HepG2 (cell line): Measurements from ENCODE around the gene KIF19. TPM values are rescaled to one million over a fixed set of nuclear protein-coding genes. Genes with fewer than 3 reads are reported as not detected.

ENCODE experiments used
- CREB3 ChIP-seq: sonication (generic); formaldehyde crosslinking; IDR thresholded peaks from 2 replicates; pipeline ENCODE4 v1.5.0; 2020; ENCODE audit warnings: missing genetic modification reagents
- DR1 ChIP-seq: sonication (generic); formaldehyde crosslinking; IDR thresholded peaks from 2 replicates; pipeline ENCODE4 v1.8.0; 2021; ENCODE audit warnings: mild to moderate bottlenecking, missing genetic modification reagents, inconsistent platforms
- ELF1 ChIP-seq: sonication (generic); formaldehyde crosslinking; IDR thresholded peaks from 2 replicates; pipeline ENCODE4 v1.4.0; 2020; ENCODE audit warnings: missing genetic modification reagents
- ELF4 ChIP-seq: sonication (generic); formaldehyde crosslinking; IDR thresholded peaks from 2 replicates; pipeline ENCODE4 v1.5.0; 2020; ENCODE audit warnings: missing genetic modification reagents, mild to moderate bottlenecking, moderate library complexity, borderline replicate concordance
- FOXK2 ChIP-seq: fragments of 450-650 bp; IDR thresholded peaks from 2 replicates; pipeline ENCODE4 v1.6.1; 2016
- IRF1 ChIP-seq: sonication (generic); formaldehyde crosslinking; IDR thresholded peaks from 2 replicates; pipeline ENCODE4 v1.4.0; 2020; ENCODE audit warnings: low read depth, mild to moderate bottlenecking, missing genetic modification reagents
- MAX ChIP-seq: IDR thresholded peaks from 2 replicates; pipeline ENCODE4 v1.6.1; 2012; ENCODE audit warnings: inconsistent platforms
- MED13 ChIP-seq: sonication (generic); formaldehyde crosslinking; IDR thresholded peaks from 2 replicates; pipeline ENCODE4 v1.5.0; 2020; ENCODE audit warnings: missing genetic modification reagents
- MIXL1 ChIP-seq: IDR thresholded peaks from 2 replicates; pipeline ENCODE4 v1.6.1; 2016
- MLX ChIP-seq: IDR thresholded peaks from 2 replicates; pipeline ENCODE4 v1.6.1; 2016
- NPAS2 ChIP-seq: sonication (generic); formaldehyde crosslinking; IDR thresholded peaks from 2 replicates; pipeline ENCODE4 v1.8.0; 2022; ENCODE audit warnings: mild to moderate bottlenecking, missing genetic modification reagents, borderline replicate concordance
- NR0B2 ChIP-seq: sonication (generic); formaldehyde crosslinking; IDR thresholded peaks from 2 replicates; pipeline ENCODE4 v1.4.0; 2020; ENCODE audit warnings: mild to moderate bottlenecking, missing genetic modification reagents
- PCBP1 ChIP-seq: fragments of 200-400 bp; formaldehyde crosslinking; IDR thresholded peaks from 2 replicates; pipeline ENCODE4 v1.6.1; 2017; ENCODE audit warnings: mild to moderate bottlenecking, low read depth, low read length, borderline replicate concordance
- PCBP2 ChIP-seq: fragments of 200-400 bp; formaldehyde crosslinking; optimal IDR thresholded peaks from 2 replicates; pipeline ENCODE3; 2018; ENCODE audit warnings: low read length, low read depth; ENCODE audit not compliant: poor library complexity, severe bottlenecking
- PLSCR1 ChIP-seq: sonication (generic); formaldehyde crosslinking; IDR thresholded peaks from 2 replicates; pipeline ENCODE4 v1.5.0; 2020; ENCODE audit warnings: missing genetic modification reagents, mild to moderate bottlenecking, borderline replicate concordance
- PRDM15 ChIP-seq: sonication (generic); formaldehyde crosslinking; IDR thresholded peaks from 2 replicates; pipeline ENCODE4 v1.4.0; 2020; ENCODE audit warnings: missing genetic modification reagents
- XBP1 ChIP-seq: sonication (generic); formaldehyde crosslinking; IDR thresholded peaks from 2 replicates; pipeline ENCODE4 v1.5.0; 2020; ENCODE audit warnings: missing genetic modification reagents
- ZNF20 ChIP-seq: sonication (generic); formaldehyde crosslinking; IDR thresholded peaks from 2 replicates; pipeline ENCODE4 v1.4.0; 2020; ENCODE audit warnings: mild to moderate bottlenecking, moderate library complexity, missing genetic modification reagents
- ZNF264 ChIP-seq: sonication (generic); formaldehyde crosslinking; IDR thresholded peaks from 2 replicates; pipeline ENCODE4 v1.4.0; 2020; ENCODE audit warnings: missing genetic modification reagents
- ZNF317 ChIP-seq: sonication (generic); formaldehyde crosslinking; IDR thresholded peaks from 2 replicates; pipeline ENCODE4 v1.5.0; 2020; ENCODE audit warnings: mild to moderate bottlenecking, missing genetic modification reagents
- ZNF431 ChIP-seq: sonication (generic); formaldehyde crosslinking; IDR thresholded peaks from 2 replicates; pipeline ENCODE4 v1.9.0; 2022; ENCODE audit warnings: missing genetic modification reagents, low read depth, mild to moderate bottlenecking, borderline replicate concordance
- ZNF451 ChIP-seq: sonication (generic); formaldehyde crosslinking; IDR thresholded peaks from 2 replicates; pipeline ENCODE4 v1.5.0; 2020; ENCODE audit warnings: mild to moderate bottlenecking, missing genetic modification reagents
- ZNF589 ChIP-seq: sonication (generic); formaldehyde crosslinking; conservative IDR thresholded peaks from 2 replicates; pipeline ENCODE4 v1.8.0; 2022; ENCODE audit warnings: mild to moderate bottlenecking, moderate library complexity, missing genetic modification reagents
- ZNF670 ChIP-seq: sonication (generic); formaldehyde crosslinking; IDR thresholded peaks from 2 replicates; pipeline ENCODE4 v1.8.0; 2022; ENCODE audit warnings: mild to moderate bottlenecking, missing genetic modification reagents, borderline replicate concordance
- polyA plus RNA-seq, 8 experiments: library from polyadenylated mRNA; depleted of rRNA in 3 of 8; stranded (reverse) in 7 of 8; unstranded in 1 of 8; fragments of >200 nt; fragmentation: Illumina TruSeq in 4 of 8; extraction: Trizol in 4 of 8; gene quantifications; 2 replicates each; pipeline versions ENCODE4 v1.2.1 to v1.2.3, GENCODE V29; 2011 to 2016; ENCODE audit warnings: low read depth in 4 of 8, missing spikeins in 1 of 8, mixed read lengths in 1 of 8; ENCODE audit not compliant: insufficient read depth in 1 of 8
- total RNA-seq, 5 experiments: library from RNA; depleted of rRNA; stranded (reverse); fragments of >200 nt; fragmentation: Illumina TruSeq; extraction: Trizol; gene quantifications; 2 replicates each; pipeline ENCODE4 v1.2.3, GENCODE V29; 2016; ENCODE audit warnings: low read depth in 1 of 5

KIF19 gene
- total and polyA plus RNA-seq, 2 of the 13 experiments (the other 11 are each of a cell fraction or from before 2014, with no cell fraction given) = not detected

GRCh38 chr17:74379495-74380085, 53.6 kb downstream of the KIF19 start (continued):
- TF ChIP-seq MED13 (CRISPR knock-in tag) (no peak), PLSCR1 (CRISPR knock-in tag) (no peak), NPAS2 (no peak), XBP1 (CRISPR knock-in tag) (no peak), ZNF670 (CRISPR knock-in tag) (0 out of 2 replicates have a peak, but pooled peaks have one; percentile 30), MAX (no peak; the same call in 1 of the 2 replicates), ZNF431 (CRISPR knock-in tag) (no peak), PCBP1 (no peak), CREB3 (no peak), NR0B2 (CRISPR knock-in tag) (no peak; the same call in 1 of the 2 replicates), PCBP2 (no peak), ZNF589 (CRISPR knock-in tag) (no peak), DR1 (CRISPR knock-in tag) (peak; percentile 64; the same call in 1 of the 2 replicates), ZNF20 (no peak), ELF1 (CRISPR knock-in tag) (no peak), ELF4 (no peak), ZNF264 (CRISPR knock-in tag) (no peak), PRDM15 (CRISPR knock-in tag) (no peak), FOXK2 (no peak), MLX (CRISPR knock-in tag) (no peak), ZNF317 (CRISPR knock-in tag) (no peak), ZNF451 (no peak), MIXL1 (CRISPR knock-in tag) (peak; percentile 34; the same call in 1 of the 2 replicates), IRF1 (CRISPR knock-in tag) (no peak)
